ENCODE data around the gene WDR91. TPM values are rescaled to one million over a fixed set of nuclear protein-coding genes. Genes with fewer than 3 reads are reported as not detected.
A peak's percentile ranks its signal among the peaks of the same experiment; 100 is the strongest.

Gene WDR91
- 14.5 and 15.2 TPM in 2 replicates for total RNA-seq
- long read RNA-seq, full-length matches to known transcripts: 6 of 16 reads
- long read RNA-seq, partial matches to known transcripts: 7 of 16 reads
- long read RNA-seq, other reads (novel, unspliced or antisense): 3 of 16 reads

GRCh38 chr7:135211179-135211945, at the start of gene WDR91:
WDR91 (minus strand) TSS chr7:135211526; CDS start chr7:135211502, 24 bp downstream.
- H3K9me3 Mint-ChIP-seq: no peaks in the 10 kb centered on the region
- no peaks in the 10 kb centered on the region for H3K36me3 Mint-ChIP-seq (ENCODE audit: low read depth)
- no peaks in the 10 kb centered on the region for H3K27me3 Mint-ChIP-seq (ENCODE audit: low read depth)
- peaks cover 17% of the 10 kb centered on the region for H3K4me1 Mint-ChIP-seq
- TF ChIP-seq CTCF (conservative IDR thresholded peaks at IDR 0.05): no peak
- DNase-seq (ENCODE audit: low read depth, low spot score): peak; percentile 88
- H3K27ac Mint-ChIP-seq (ENCODE audit: unreplicated experiment): peak within 1 kb of the TSS; percentile 99
- peak within 1 kb of the TSS; percentile 97 for H3K4me3 Mint-ChIP-seq

GRCh38 chr7:135260470-135260869, 49.1 kb upstream of the WDR91 start:
- no peak for DNase-seq (ENCODE audit: low read depth, low spot score)
- Mint-ChIP-seq H3K4me1 (peaks cover 19% of the 10 kb centered on the region), H3K9me3 (peaks cover 7% of the 10 kb centered on the region), H3K27ac (ENCODE audit: unreplicated experiment) (no peak overlapping the region), H3K27me3 (ENCODE audit: low read depth) (no peaks in the 10 kb centered on the region), H3K4me3 (no peak overlapping the region), H3K36me3 (ENCODE audit: low read depth) (no peaks in the 10 kb centered on the region)
- TF ChIP-seq CTCF (conservative IDR thresholded peaks at IDR 0.05): no peak

- Mint-ChIP-seq H3K4me1 (peaks cover 23% of the 10 kb centered on the region), H3K36me3 (ENCODE audit: low read depth) (no peaks in the 10 kb centered on the region), H3K27me3 (ENCODE audit: low read depth) (no peaks in the 10 kb centered on the region), H3K9me3 (peaks cover 4% of the 10 kb centered on the region), H3K4me3 (no peak overlapping the region), H3K27ac (ENCODE audit: unreplicated experiment) (no peak overlapping the region)
- no peak for TF ChIP-seq CTCF (conservative IDR thresholded peaks at IDR 0.05)
- DNase-seq (ENCODE audit: low read depth, low spot score): no peak
These were observed 48.4 kb upstream of the WDR91 start for GRCh38 chr7:135259702-135260101.

GRCh38 chr7:135258585-135258984, 47.3 kb upstream of the WDR91 start:
- no peak overlapping the region for H3K4me3 Mint-ChIP-seq
- H3K9me3 Mint-ChIP-seq: no peaks in the 10 kb centered on the region
- H3K36me3 Mint-ChIP-seq (ENCODE audit: low read depth): no peaks in the 10 kb centered on the region
- H3K27me3 Mint-ChIP-seq (ENCODE audit: low read depth): no peaks in the 10 kb centered on the region
- no peak for TF ChIP-seq CTCF (conservative IDR thresholded peaks at IDR 0.05)
- no peak overlapping the region for H3K27ac Mint-ChIP-seq (ENCODE audit: unreplicated experiment)
- H3K4me1 Mint-ChIP-seq: peaks cover 30% of the 10 kb centered on the region
- no peak for DNase-seq (ENCODE audit: low read depth, low spot score)

GRCh38 chr7:135257790-135258189, 46.5 kb upstream of the WDR91 start:
- Mint-ChIP-seq H3K4me1 (peaks cover 30% of the 10 kb centered on the region), H3K9me3 (no peaks in the 10 kb centered on the region), H3K27me3 (ENCODE audit: low read depth) (no peaks in the 10 kb centered on the region), H3K27ac (ENCODE audit: unreplicated experiment) (no peak overlapping the region), H3K4me3 (no peak overlapping the region), H3K36me3 (ENCODE audit: low read depth) (no peaks in the 10 kb centered on the region)
- TF ChIP-seq CTCF (conservative IDR thresholded peaks at IDR 0.05): no peak
- DNase-seq (ENCODE audit: low read depth, low spot score): no peak

Measured in neural crest cell (in vitro differentiated cells).